HG03457 (cell line): ENCODE measurements around the gene ABI3.

ENCODE experiments used
- ATAC-seq: cut with Tn5 transposase; IDR thresholded peaks from one replicate; pipeline ENCODE4 v1.9.1; 2021; ENCODE audit warnings: moderate number of reproducible peaks; ENCODE audit not compliant: unreplicated experiment

ABI3 gene

DNA sequence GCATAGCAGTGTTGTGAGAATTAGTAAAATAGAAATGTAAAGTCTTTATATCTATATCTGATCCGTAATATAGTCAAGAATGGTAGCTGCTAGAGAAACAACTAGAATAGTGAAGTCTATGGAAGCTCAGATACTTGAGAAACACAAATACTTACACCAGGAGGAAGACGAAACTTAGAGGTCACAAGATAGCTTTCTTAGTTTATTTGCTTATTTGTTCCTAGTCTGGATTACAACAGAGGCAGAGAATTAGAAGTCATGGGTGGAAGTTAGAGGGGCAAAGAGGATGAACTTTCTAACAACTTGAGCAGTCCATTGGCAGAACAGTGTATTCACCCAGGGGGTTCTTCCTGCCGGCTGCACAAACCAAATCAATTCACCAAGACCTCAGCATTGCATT, 14.0 kb upstream of the ABI3 start:
- no peak for ATAC-seq

DNA sequence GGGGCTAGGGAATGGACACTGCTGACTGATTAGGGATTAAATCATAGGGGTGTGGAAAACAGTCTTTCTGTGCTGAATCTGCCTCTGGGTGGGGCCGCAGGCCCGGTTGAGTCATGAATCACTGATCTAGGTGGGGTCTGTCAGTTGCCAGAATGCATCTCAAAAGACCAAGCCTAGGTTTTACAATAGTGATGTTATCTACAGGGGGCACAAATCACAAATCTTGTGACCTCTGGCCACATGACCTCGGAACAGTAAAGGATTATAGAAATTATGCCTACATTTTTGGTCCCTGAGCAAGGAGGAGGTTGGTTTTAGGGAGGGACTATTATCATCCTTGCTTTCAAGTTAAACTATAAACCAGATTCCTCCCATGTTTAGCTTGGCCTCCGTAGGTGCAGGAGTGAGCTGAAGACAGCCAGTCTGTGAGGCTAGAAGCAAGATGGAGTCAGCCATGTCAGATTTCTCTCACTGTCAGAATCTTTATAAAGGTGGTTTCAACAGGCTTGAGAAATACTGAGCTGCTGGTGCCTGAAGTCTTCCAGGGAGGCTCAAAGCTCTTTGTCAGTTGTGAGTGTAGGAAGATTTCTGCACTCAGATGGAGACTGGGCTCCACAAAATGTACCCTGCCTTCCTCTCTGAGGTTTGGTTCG, 13.0 kb upstream of the ABI3 start:
- no peak for ATAC-seq

DNA sequence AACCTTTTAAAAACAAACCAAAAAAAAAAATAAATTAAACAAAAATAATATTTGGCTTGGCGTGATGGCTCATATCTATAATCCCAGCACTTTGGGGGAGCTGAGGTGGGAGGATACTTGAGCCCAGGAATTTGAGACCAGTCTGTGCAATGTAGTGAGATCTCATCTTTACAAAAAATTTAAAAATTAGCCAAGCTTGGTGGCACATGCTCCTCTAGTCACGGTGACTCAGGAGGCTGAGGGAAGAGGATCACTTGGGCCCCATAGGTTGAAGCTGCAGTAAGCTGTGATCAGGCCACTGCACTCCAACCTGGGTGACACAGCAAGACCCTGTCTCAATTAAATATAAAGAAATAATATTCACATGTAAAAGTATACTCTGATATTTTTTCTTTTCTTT, 12.3 kb upstream of the ABI3 start:
- ATAC-seq, result no peak

DNA sequence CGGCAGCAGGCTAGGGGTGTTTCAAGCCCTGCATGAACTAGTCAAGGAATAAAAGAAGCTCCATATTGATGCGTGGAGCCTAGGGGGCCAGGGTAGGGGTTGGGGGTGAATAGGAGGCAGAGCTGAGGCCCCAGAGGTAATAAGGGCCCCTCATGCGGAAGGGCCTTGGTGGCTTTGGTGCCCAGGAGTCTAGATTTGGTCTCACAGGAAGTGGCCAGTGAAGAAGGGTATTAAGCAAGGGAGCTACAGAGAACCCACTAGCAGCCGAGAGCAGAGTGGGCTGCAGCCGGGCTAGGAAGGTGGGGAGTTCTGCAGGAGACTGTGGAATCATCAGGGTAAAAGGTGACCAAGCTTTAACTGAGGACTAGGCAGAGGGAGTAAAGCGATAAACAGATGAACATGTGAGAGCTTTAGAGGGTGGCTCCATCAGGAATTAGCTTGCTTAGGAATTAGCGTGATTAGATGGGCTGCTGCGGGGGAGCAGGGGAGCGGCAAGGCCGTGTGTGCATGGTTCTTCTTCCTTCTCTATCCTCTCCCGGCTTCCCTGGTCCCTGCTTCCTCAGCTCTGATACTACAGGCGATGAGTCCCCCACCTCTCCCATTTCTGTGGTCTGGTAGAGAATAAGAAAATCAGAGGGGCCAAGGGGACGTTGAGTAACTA, 10.0 kb upstream of the ABI3 start:
- no peak for ATAC-seq

DNA sequence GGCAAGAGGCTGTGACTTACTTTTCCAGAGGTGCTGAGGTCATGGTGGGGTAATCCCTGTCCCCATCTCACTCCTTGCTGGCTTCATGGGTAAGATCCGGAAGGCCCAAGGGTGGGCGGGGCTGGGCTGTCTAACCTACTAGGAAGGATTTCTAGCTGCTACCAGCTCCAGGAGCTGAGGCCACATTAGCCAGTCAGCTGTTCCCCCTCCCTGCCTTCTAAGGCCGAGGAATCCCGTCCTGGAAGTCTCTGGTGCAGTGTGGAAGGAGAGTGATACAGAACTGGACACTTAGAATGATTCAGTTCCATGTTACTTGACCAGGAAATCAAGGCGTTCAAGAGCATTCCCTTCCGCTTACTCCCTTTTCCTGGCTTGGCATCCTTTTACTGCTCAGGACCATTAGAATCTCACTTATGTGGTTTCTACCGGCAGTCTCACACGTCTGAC, 9.0 kb upstream of the ABI3 start:
- ATAC-seq, result no peak

DNA sequence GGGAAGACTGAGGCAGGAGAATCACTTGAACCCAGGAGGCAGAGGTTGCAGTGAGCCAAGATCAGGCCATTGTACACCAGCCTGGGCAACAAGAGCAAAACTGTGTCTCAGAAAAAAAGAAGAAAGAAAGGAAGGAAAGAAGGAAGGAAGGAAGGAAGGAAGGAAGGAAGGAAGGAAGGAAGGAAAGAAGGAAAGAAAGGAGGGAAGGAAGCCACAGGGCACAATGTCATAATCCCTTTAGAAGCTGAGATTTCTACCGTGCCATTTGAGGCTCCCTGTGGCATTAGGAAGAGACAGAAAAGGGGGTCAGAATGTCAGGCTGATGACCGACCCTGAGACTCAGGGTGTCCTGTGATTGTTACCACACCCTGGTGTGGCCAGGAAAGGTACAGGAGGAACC, 6.7 kb upstream of the ABI3 start:
- ATAC-seq, result no peak

DNA sequence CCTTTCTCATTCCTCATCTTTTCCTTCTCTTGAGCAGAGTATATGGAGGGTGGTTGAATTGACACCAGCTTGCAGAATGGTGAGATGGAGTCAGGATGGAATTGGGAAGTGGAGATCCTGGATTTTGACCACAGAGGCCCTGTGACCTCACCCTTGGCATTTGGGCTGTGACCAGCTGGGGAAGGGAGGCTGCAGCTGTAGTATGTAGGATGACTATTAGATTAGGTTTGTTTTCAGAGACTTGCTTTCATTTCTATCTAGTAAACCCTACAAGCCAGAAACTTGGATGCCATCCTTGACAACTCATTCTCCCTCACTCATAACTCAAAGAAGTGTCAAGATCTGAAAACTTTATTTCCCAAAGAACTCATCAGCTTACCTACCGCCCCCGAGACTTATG, 6.0 kb upstream of the ABI3 start:
- no peak for ATAC-seq

DNA sequence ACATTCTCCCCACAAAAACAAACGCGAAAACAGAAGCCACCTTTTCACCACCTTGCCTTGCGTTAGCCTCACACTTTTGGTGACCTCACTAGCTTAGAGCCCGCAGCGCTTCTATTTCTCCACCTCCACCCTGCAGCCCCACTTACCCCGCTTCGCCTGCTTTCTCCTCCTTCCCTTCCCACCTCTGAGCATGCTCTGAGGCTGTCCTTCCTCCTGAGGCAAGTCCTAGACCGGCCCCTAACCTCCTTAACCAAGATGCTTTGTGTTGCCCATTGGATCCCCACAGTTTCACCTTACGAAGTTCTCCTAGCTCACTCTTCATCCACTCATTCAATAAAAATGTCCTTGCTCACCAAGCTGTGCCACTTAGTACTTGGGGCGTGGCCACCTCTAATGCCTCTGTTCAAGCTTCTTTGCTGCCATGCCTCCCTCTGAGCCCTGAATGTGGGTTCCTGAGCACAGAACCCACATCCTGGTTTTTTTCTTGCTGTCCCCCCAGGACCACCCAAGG, 1.4 kb upstream of the ABI3 start:
- no peak for ATAC-seq

DNA sequence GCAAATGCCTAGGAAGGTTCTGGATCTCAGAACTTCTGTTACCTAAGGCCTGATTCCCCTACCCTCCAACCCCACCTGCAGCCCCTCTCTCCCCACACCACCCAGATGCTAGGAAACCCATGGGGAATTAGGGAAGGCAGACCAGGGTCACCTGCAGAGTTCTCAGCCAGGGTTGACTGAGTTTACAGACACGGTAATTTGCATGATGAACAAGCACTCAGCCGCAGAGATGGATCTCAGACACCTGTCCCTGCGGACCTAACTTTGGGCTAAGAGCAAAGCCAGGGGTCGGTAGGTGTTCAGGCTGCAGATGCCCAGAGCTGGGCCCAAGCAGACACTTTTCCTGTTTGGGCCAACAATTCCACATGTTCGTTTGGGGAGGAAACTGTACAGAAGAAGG, 2.9 kb downstream of the ABI3 start:
- ATAC-seq, result no peak

DNA sequence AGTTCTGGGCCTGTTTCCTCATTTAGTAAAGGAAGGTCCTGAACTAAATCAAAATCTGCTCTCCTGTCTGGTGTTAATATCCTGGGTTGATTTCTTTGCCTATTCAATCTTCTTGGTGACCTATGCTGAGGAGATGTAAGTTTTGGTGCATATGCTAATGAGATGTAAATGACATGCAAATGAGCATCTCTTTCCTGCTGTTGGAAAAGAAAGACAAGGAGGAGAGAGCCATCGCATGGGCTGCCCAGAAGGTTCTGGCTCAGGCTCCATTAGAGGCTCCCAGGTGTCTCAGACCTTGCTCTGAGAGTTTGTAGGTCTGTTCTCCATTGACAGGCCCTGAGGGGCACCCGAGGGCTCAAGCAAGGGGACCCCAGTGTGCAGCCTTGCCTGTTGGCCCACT, 3.3 kb downstream of the ABI3 start:
- ATAC-seq, result no peak

DNA sequence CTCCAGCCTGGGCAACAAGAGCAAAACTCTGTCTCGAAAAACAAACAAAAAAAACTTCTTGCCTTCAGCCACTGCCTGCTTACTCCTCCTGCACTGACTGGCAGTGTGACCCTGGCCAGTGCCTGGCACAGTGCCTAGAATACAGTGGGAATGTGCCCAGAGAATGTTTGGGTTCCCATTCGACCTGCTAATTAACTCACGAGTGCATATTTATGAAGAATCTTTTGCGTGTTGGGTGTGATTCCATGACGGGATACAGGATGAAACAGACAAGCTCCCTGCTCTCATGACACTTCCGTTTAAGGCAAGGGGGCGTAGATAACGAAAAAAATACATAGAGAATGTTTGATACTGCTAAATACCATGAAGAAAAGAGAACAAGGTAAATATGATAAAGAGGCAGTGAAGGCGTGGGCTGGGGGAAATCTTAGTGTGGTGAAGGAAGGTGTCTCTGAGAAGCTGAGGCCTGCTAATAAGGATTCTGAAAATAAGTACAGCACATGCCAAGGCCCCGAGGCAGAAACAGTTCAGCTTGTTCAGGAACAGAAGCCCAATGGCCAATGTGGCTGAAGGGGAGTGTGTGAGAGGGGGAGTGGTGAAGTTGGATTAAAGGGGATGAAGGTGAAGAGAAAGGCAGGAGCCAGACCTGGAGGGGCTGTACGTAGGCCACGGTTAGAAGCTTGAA, 4.3 kb downstream of the ABI3 start:
- ATAC-seq, result no peak

DNA sequence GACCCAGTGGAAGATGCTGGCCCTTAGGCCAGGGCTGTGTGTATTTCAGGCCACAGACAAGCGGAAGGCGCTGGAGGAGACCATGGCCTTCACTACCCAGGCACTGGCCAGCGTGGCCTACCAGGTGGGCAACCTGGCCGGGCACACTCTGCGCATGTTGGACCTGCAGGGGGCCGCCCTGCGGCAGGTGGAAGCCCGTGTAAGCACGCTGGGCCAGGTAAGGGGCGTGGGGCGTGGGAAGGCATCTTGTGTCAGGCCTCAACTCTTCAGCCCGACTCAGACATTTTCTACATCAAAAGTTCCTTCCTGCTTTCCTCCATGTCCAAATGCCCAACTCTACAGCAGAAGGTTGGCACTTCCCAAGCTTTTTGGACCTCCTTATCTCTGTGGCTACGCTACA, 6.0 kb downstream of the ABI3 start:
- ATAC-seq, result no peak

DNA sequence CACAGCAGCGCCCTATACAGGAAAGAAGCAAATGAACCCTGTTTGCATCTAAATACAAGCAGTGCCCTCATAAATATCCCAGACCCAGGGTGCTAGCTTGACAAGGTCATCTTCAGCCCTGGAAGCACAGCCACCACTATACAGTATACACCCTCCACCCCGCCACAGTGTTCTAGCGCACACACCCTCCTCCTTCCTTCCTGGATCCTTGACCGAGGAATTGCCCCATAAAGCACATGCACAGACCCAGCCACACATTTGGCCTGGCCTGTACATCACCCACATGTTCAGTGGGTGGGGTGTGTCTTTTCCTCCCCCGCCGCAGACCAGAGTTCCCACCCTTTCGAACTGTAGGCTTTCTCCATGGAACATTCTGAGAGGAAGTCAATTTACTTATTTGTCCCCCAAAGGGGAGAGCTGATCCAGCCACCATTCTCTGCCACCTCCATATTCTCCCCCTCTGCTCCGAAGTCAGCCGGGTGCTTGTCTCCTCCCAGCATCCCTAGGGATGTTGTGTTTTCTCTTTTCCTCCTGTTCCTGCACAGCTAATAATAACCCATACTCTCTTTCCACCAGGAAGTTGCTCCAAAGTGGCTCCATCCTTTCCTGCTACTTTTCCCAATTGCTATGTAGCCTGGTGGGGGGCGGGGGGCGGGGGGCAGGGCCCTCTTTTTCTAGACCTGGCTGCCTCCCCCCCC, 6.6 kb downstream of the ABI3 start:
- ATAC-seq, result no peak

DNA sequence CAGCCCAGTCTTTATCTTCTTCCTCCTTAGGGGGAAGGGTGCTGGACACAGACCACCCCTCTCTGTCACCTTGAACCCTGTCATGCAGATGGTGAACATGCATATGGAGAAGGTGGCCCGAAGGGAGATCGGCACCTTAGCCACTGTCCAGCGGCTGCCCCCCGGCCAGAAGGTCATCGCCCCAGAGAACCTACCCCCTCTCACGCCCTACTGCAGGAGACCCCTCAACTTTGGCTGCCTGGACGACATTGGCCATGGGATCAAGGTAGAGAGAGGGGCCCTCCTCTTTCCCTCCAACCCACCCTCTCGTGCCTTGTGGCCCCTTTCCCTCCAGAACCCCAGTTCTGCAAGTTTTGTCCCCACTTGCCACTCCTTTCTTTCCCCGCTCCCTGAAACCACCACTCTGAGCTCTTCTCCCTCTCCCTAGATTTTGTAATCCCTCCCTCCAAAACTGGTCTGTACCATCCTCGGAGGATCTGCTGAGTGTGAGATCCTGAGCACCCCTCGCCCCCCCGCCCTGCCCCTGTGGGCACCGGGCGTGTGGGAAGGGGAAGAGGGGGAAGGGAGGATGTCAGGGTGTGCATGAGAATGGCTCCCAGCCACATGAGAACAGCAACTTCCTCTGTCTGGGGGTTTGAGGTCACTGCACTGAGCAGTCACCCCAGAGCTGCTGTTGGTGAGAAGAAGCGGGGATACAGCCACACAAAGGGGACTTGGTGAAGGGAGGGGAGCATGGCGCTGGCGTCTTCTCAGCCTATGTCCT, 7.3 kb downstream of the ABI3 start:
- ATAC-seq, result no peak

DNA sequence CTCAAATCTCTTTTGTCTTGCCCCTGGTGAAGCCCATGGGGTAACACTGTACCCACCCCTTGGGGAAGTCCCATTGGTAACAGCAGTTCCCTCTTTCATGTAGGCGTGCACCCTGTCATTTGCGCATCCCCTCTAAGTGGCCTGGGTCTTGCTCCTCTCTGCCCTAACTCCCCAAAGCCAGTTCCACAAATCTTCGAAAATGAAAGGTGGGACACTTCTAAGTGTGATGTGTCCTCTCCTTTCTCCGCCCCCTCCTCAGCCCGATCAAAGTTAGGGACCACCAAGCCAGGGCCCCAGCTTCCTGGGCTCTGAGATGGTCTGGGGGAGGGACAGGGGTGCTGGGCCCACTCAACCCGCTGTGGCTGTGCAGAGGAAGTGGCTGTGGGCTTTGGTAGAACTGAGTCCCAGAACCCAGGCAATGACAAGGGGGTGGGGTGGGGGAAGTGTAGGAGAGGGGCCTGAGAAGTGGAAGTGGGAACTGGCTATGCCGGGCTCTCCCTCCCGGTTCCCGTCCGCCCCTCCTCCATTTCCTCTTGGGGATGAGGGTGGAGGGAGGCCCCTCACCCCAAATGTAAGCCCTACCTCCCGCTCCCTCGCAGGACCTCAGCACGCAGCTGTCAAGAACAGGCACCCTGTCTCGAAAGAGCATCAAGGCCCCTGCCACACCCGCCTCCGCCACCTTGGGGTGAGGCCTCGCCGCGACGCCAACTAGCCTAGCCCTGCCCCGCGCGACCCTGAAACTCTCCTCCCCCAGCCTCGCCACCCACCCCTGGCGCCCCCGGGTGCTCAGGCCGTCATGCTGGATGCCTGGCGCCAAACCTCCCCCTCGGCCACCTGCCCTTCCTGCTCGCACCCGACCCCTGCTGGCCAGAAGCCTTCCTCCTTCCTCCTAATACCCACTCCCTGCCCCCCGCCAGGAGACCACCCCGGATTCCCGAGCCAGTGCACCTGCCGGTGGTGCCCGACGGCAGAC, 8.7 kb downstream of the ABI3 start:
- no peak for ATAC-seq

DNA sequence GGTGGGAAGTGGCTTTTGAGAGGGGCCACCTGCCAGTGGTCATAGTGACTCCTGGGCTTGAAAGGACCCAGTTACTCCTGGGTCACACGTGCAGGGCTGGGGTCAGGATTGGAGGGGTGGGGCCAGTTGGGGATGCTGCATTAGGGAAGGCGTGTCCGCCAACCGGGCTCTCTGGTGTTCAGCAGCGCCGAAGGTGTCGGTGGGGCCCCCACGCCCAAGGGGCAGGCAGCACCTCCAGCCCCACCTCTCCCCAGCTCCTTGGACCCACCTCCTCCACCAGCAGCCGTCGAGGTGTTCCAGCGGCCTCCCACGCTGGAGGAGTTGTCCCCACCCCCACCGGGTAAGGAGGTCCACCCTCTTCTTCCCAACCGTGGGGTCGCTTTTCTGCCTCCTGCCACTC, 9.5 kb downstream of the ABI3 start:
- no peak for ATAC-seq

DNA sequence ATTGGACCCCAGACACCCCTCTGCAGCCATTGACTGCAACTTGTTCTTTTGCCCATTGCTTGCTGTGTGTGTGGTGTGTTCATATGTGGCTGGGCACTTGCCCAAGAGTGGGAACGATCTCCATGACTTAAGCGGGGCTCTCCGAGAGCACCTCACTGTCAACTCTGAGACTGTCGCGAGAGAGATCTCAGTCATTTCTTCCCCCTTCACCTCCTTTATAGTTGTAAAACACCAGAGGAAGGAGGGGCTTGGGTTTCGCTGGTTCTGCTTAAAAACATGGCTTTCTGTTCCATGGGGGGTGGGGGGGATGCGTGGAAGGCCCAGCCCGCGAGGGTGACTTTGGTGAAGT, 12.6 kb downstream of the ABI3 start:
- no peak for ATAC-seq

DNA sequence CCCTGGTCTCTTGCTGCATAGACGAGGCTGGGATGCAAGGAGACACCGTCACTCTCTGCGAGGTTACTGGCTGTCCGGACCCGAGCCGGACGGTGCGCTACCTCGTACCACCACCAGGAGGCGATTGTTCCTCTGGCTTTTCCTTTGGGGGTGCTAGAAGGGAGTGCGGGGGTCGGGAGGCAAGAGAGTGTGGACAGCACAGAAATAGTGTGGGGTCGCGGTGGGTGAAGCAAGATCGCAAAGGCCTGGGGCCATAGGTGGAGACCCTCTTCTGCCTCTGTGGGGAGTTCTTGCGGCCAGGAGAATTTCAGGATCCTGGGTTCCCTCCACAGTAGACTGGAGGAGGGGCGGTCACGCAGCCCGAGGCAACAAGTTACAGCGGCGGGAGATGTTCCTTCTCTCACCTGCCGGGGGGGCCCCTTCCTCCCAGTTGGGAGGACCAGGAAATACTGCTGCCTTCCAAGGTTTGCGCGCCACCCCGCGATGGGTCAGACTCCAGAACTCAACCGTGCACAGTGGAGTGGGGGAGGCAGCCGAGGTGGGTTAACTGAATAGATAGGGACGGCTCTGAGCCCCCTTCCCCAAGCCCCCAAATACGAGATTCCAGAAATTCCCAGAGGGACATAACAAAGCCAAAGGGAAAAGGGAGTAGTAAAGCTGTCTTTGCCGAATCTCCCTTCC, 13.2 kb downstream of the ABI3 start:
- no peak for ATAC-seq
